Fibroblast of villous mesenchyme (primary cell): ENCODE data around the gene HAUS5. TPM values are rescaled to one million over a fixed set of nuclear protein-coding genes. Genes with fewer than 3 reads are reported as not detected.
A peak's percentile ranks its signal among the peaks of the same experiment; 100 is the strongest.

Source experiments
- DNase-seq: peaks from one replicate; pipeline ENCODE4 v3.0.0-alpha.2; 2010; ENCODE audit warnings: low read depth
- H3K4me3 ChIP-seq: 2 replicates; pipeline ENCODE4 v1.5.1; 2011; ENCODE audit warnings: low read depth, mild to moderate bottlenecking, low read length
- CTCF ChIP-seq: IDR thresholded peaks from 2 replicates; pipeline ENCODE4 v1.5.1; 2012; ENCODE audit warnings: low read depth, mild to moderate bottlenecking, low read length; ENCODE audit not compliant: insufficient read depth
- total RNA-seq: library from RNA; depleted of rRNA; stranded (reverse); fragments of >200 nt; gene quantifications from 2 replicates; pipeline ENCODE4 v1.2.3, GENCODE V29; 2012

The HAUS5 gene
- total RNA-seq, 1 donor: 6.5 TPM

- DNase-seq: no peak
- no peak for TF ChIP-seq CTCF
- no peak overlapping the region for H3K4me3 ChIP-seq
Measured at GRCh38 chr19:35642312-35642711, 29.8 kb downstream of the HAUS5 start.

- peak overlapping the region; percentile 68 for H3K4me3 ChIP-seq
- DNase-seq: no peak
- no peak for TF ChIP-seq CTCF
Measured at GRCh38 chr19:35642798-35643254, 30.3 kb downstream of the HAUS5 start.

- TF ChIP-seq CTCF: no peak
- H3K4me3 ChIP-seq: peak overlapping the region; percentile 68
- peak; percentile 79 for DNase-seq
Measured at GRCh38 chr19:35643255-35644205, 31.0 kb downstream of the HAUS5 start.

- TF ChIP-seq CTCF: no peak
- H3K4me3 ChIP-seq: peak overlapping the region; percentile 68
- peak; percentile 95 for DNase-seq
Measured at GRCh38 chr19:35644206-35644986, 31.9 kb downstream of the HAUS5 start.

GRCh38 chr19:35644987-35645679 lies 32.6 kb downstream of the HAUS5 start:
- H3K4me3 ChIP-seq: peak overlapping the region; percentile 68
- no peak for TF ChIP-seq CTCF
- DNase-seq: peak; percentile 63
